OCI-LY1 (cell line): ENCODE results near the gene SUV39H1.

ENCODE experiments used
- H2AFZ ChIP-seq: fragments of 200-600 bp; sonication (generic), shearing (Covaris generic); 2 replicates; pipeline ENCODE4 v1.6.0; 2014; ENCODE audit warnings: antibody characterized with exemption, mild to moderate bottlenecking, low read length
- H3F3A ChIP-seq: fragments of 200-600 bp; sonication (generic), shearing (Covaris generic); 2 replicates; pipeline ENCODE4 v1.6.0; 2014; ENCODE audit warnings: mild to moderate bottlenecking, antibody characterized with exemption, low read length, moderate library complexity; ENCODE audit not compliant: insufficient read depth
- H3K27ac ChIP-seq: fragments of 200-600 bp; sonication (generic); 2 replicates; pipeline ENCODE4 v1.5.1; 2014; ENCODE audit warnings: low read length, mixed run types, mild to moderate bottlenecking, low read depth; ENCODE audit not compliant: poor library complexity, severe bottlenecking
- H3K27me3 ChIP-seq: fragments of 200-600 bp; sonication (generic); 2 replicates; pipeline ENCODE4 v1.6.0; 2014; ENCODE audit warnings: antibody characterized with exemption, mild to moderate bottlenecking, low read length, moderate library complexity; ENCODE audit not compliant: insufficient read depth
- H3K36me3 ChIP-seq: fragments of 200-600 bp; sonication (generic); 2 replicates; pipeline ENCODE4 v1.6.1; 2014; ENCODE audit warnings: mild to moderate bottlenecking, antibody characterized with exemption, low read length, moderate library complexity, mixed read lengths; ENCODE audit not compliant: insufficient read depth
- H3K4me1 ChIP-seq: fragments of 200-600 bp; sonication (generic); 2 replicates; pipeline ENCODE4 v1.5.1; 2014; ENCODE audit warnings: mild to moderate bottlenecking, low read length, moderate library complexity; ENCODE audit not compliant: insufficient read depth, severe bottlenecking
- H3K4me2 ChIP-seq: fragments of 200-600 bp; sonication (generic), shearing (Covaris generic); 2 replicates; pipeline ENCODE4 v1.6.1; 2014; ENCODE audit warnings: low read length
- H3K4me3 ChIP-seq: fragments of 200-600 bp; sonication (generic); 2 replicates; pipeline ENCODE4 v1.5.1; 2014; ENCODE audit warnings: low read length, low read depth, mild to moderate bottlenecking, mixed read lengths; ENCODE audit not compliant: poor library complexity, severe bottlenecking
- H3K79me2 ChIP-seq: fragments of 200-600 bp; shearing (Covaris generic); 2 replicates; pipeline ENCODE4 v1.6.1; 2016; ENCODE audit warnings: mixed run types, low read length, mixed read lengths; ENCODE audit not compliant: insufficient read depth
- H3K9ac ChIP-seq: fragments of 200-600 bp; sonication (generic), shearing (Covaris generic); 2 replicates; pipeline ENCODE4 v1.6.1; 2014; ENCODE audit warnings: mild to moderate bottlenecking, low read length, mixed read lengths
- H3K9me2 ChIP-seq: fragments of 200-600 bp; sonication (generic), shearing (Covaris generic); 2 replicates; pipeline ENCODE4 v1.6.1; 2014; ENCODE audit warnings: low read depth, mild to moderate bottlenecking, low read length, mixed read lengths
- H3K9me3 ChIP-seq: fragments of 200-600 bp; shearing (Covaris generic); 2 replicates; pipeline ENCODE4 v1.6.1; 2014; ENCODE audit warnings: low read length, mixed read lengths
- H4K20me1 ChIP-seq: fragments of 200-600 bp; sonication (generic), shearing (Covaris generic); 2 replicates; pipeline ENCODE4 v1.6.0; 2016; ENCODE audit warnings: mild to moderate bottlenecking, low read length; ENCODE audit not compliant: insufficient read depth
- EZH2 ChIP-seq: fragments of 200-600 bp; sonication (generic), shearing (Covaris generic); IDR thresholded peaks from 2 replicates; pipeline ENCODE4 v1.8.0; 2017; ENCODE audit warnings: borderline replicate concordance, mixed run types, mild to moderate bottlenecking, antibody characterized with exemption, low read length, moderate library complexity, mixed read lengths
- TF ChIP-seq, protein P1 (sequence below): fragments of 200-600 bp; sonication (generic), shearing (Covaris generic); IDR thresholded peaks from 2 replicates; pipeline ENCODE4 v1.5.1; 2017; ENCODE audit warnings: mild to moderate bottlenecking, antibody characterized with exemption, low read length, moderate library complexity, mixed read lengths

SUV39H1 gene

DNA sequence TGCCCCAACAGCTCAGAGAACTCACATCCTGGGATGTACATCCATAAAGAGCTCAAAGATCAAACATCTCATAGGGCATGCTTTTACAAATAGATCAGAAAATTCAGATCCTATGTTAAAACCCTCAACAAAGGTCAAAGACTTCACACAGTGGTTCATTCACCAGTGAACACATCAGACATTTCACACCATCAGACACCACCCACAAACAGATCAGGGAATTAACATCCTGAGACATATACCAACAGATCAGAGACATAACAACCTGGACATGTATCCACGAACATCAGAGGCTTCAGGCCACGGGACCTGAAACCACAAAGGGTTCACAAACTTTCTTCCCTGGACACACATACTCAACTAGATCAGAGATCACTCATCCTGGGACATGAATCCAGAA, 23.4 kb downstream of the SUV39H1 start:
- Histone ChIP-seq H3K4me2 (no peak overlapping the region), H3K79me2 (no peaks in the 10 kb centered on the region), H4K20me1 (no peaks in the 10 kb centered on the region), H3K9me2 (no peaks in the 10 kb centered on the region), H3F3A (no peaks in the 10 kb centered on the region), H3K4me3 (no peak overlapping the region), H3K4me1 (no peaks in the 10 kb centered on the region), H3K27me3 (no peaks in the 10 kb centered on the region), H3K9ac (no peak overlapping the region), H3K36me3 (no peaks in the 10 kb centered on the region), H3K9me3 (no peaks in the 10 kb centered on the region), H2AFZ (no peak overlapping the region), H3K27ac (no peak overlapping the region)
- TF ChIP-seq EZH2 = no peak
- TF ChIP-seq, protein P1, sequence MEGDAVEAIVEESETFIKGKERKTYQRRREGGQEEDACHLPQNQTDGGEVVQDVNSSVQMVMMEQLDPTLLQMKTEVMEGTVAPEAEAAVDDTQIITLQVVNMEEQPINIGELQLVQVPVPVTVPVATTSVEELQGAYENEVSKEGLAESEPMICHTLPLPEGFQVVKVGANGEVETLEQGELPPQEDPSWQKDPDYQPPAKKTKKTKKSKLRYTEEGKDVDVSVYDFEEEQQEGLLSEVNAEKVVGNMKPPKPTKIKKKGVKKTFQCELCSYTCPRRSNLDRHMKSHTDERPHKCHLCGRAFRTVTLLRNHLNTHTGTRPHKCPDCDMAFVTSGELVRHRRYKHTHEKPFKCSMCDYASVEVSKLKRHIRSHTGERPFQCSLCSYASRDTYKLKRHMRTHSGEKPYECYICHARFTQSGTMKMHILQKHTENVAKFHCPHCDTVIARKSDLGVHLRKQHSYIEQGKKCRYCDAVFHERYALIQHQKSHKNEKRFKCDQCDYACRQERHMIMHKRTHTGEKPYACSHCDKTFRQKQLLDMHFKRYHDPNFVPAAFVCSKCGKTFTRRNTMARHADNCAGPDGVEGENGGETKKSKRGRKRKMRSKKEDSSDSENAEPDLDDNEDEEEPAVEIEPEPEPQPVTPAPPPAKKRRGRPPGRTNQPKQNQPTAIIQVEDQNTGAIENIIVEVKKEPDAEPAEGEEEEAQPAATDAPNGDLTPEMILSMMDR = no peak

DNA sequence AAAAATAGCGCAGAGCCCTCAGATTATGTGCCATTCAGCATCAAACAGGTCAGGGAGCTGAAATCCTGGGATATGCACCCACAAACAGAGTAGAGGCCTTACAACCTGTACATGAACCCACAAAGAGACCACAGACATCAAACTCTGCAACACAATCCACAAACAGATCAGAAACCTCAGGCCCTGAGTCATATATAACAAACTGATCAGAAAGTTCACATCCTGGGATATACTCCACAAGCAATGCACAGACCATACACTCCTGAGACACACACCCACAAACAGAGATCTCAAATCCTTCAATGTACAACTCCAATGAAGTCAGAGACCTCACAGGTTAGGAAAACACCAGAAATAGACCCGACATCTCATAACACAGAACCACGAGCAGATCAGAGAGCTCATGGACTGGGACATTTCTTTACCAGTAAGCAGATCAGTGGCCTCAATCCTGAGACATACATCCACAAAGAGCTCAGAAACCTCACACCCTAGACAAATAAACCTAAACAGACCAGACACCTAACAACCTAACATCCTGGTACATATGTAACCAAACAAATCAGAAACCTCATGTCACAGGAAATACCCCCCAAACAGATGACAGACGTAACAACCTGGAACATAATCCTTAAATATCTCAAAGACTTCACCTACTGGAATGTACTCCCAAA, 24.2 kb downstream of the SUV39H1 start:
- no peaks in the 10 kb centered on the region for H3K9me3 ChIP-seq

DNA sequence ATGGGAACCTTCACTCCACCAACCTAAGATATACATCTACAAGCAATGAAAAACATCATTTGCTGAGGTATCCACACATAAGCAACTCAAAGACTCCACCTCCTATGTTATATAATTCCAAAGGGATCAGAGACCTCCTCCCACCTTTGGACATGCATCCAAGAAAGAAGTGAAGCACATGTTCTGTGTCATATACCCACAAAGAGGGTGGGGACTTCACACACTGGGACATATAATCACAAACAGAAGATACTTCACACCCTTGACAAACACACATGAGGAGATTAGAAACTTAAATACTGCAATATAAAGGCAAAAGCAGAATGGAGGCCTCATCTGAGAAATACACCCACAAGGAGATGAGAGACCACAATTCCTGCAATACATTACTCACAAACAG, 25.4 kb downstream of the SUV39H1 start:
- Histone ChIP-seq H4K20me1 (no peaks in the 10 kb centered on the region), H3K4me1 (no peaks in the 10 kb centered on the region), H3K27ac (no peak overlapping the region), H2AFZ (no peak overlapping the region), H3F3A (no peaks in the 10 kb centered on the region), H3K4me3 (no peak overlapping the region), H3K9me2 (no peaks in the 10 kb centered on the region), H3K27me3 (no peaks in the 10 kb centered on the region), H3K36me3 (no peaks in the 10 kb centered on the region; the same call in 1 of the 2 replicates), H3K9me3 (no peaks in the 10 kb centered on the region), H3K79me2 (no peaks in the 10 kb centered on the region), H3K4me2 (no peak overlapping the region), H3K9ac (no peak overlapping the region)
- TF ChIP-seq, protein P1 = no peak
- no peak for TF ChIP-seq EZH2

More for the DNA sequence above, 24.2 kb downstream of the SUV39H1 start:
- Histone ChIP-seq H2AFZ (no peak overlapping the region), H3F3A (no peaks in the 10 kb centered on the region), H3K4me3 (no peak overlapping the region), H4K20me1 (no peaks in the 10 kb centered on the region), H3K4me1 (no peaks in the 10 kb centered on the region), H3K27ac (no peak overlapping the region), H3K79me2 (no peaks in the 10 kb centered on the region), H3K36me3 (no peaks in the 10 kb centered on the region), H3K9me2 (no peaks in the 10 kb centered on the region), H3K9ac (no peak overlapping the region), H3K4me2 (no peak overlapping the region), H3K27me3 (no peaks in the 10 kb centered on the region)
- TF ChIP-seq, protein P1 = no peak
- TF ChIP-seq EZH2 = no peak
